ENCODE measurements around the gene TMEM41B. TPM values are rescaled to one million over a fixed set of nuclear protein-coding genes. Genes with fewer than 3 reads are reported as not detected.
"Not testable (repeated sequence)": the region's sequence is repeated elsewhere in the genome, so short reads cannot be mapped to it uniquely, and the experiment has no call there.

The TMEM41B gene
- 10 to 100 TPM; 23.3 to 46.4 (median 41.5) TPM for polyA plus RNA-seq (ENCODE audit: insufficient read length in 4 of 4)

- DNase-seq (ENCODE audit: low read depth in 4 of 4, low spot score in 3 of 4): peak; percentile 91 to 95 (median 93)
Measured at GRCh38 chr11:9314291-9315077, at the start of gene TMEM41B. Gene TMEM41B (minus strand): TSS chr11:9314593. CDS start chr11:9314441, 152 bp downstream.

- DNase-seq (ENCODE audit: low read depth in 4 of 4, low spot score in 3 of 4): no peak
Measured at GRCh38 chr11:9362393-9362863, 48.0 kb upstream of the TMEM41B start.

GRCh38 chr11:9360862-9361622 is 46.6 kb upstream of the TMEM41B start:
- not testable (repeated sequence) for DNase-seq (ENCODE audit: low read depth in 4 of 4, low spot score in 3 of 4)

- no peak for DNase-seq (ENCODE audit: low read depth in 4 of 4, low spot score in 3 of 4)
Measured at GRCh38 chr11:9357041-9357440, 42.6 kb upstream of the TMEM41B start.

- DNase-seq (ENCODE audit: low read depth in 4 of 4, low spot score in 3 of 4): no peak
Measured at GRCh38 chr11:9351321-9351881, 37.0 kb upstream of the TMEM41B start.

- not testable (repeated sequence) for DNase-seq (ENCODE audit: low read depth in 4 of 4, low spot score in 3 of 4)
Measured at GRCh38 chr11:9347779-9348178, 33.4 kb upstream of the TMEM41B start.

GRCh38 chr11:9347100-9347499 is 32.7 kb upstream of the TMEM41B start:
- no peak for DNase-seq (ENCODE audit: low read depth in 4 of 4, low spot score in 3 of 4)

- DNase-seq (ENCODE audit: low read depth in 4 of 4, low spot score in 3 of 4): no peak
Measured at GRCh38 chr11:9344061-9344680, 29.8 kb upstream of the TMEM41B start.

- no peak for DNase-seq (ENCODE audit: low read depth in 4 of 4, low spot score in 3 of 4)
Measured at GRCh38 chr11:9341638-9342178, 27.3 kb upstream of the TMEM41B start.

GRCh38 chr11:9332655-9333054 is 18.3 kb upstream of the TMEM41B start:
- DNase-seq (ENCODE audit: low read depth in 4 of 4, low spot score in 3 of 4): no peak

- no peak for DNase-seq (ENCODE audit: low read depth in 4 of 4, low spot score in 3 of 4)
Measured at GRCh38 chr11:9330387-9331384, 16.3 kb upstream of the TMEM41B start.

- DNase-seq (ENCODE audit: low read depth in 4 of 4, low spot score in 3 of 4): no peak
Measured at GRCh38 chr11:9320047-9320446, 5.7 kb upstream of the TMEM41B start.

GRCh38 chr11:9319377-9320001 is 5.1 kb upstream of the TMEM41B start:
- not testable (repeated sequence) for DNase-seq (ENCODE audit: low read depth in 4 of 4, low spot score in 3 of 4)

GRCh38 chr11:9318442-9319376 is 4.3 kb upstream of the TMEM41B start:
- DNase-seq (ENCODE audit: low read depth in 4 of 4, low spot score in 3 of 4): not testable (repeated sequence)

- DNase-seq (ENCODE audit: low read depth in 4 of 4, low spot score in 3 of 4): no peak
Measured at GRCh38 chr11:9316334-9316733, 1.9 kb upstream of the TMEM41B start.

- DNase-seq (ENCODE audit: low read depth in 4 of 4, low spot score in 3 of 4): peak in 1 of 4 donors; percentile 22
Measured at GRCh38 chr11:9315078-9315688, 790 bp upstream of the TMEM41B start.

- peak in 2 of 4 donors; percentile 12 to 22 for DNase-seq (ENCODE audit: low read depth in 4 of 4, low spot score in 3 of 4)
Measured at GRCh38 chr11:9313648-9314290, 624 bp downstream of the TMEM41B start.

Measured in left renal pelvis (tissue), 4 donors.